Cardiac septum (tissue), 1 donor: ENCODE results near the gene TMEM130. TPM values are rescaled to one million over a fixed set of nuclear protein-coding genes. Genes with fewer than 3 reads are reported as not detected.
A peak's percentile ranks its signal among the peaks of the same experiment; 100 is the strongest.
"Not testable (repeated sequence)": the region's sequence is repeated elsewhere in the genome, so short reads cannot be mapped to it uniquely, and the experiment has no call there.

Experiments
- DNase-seq: peaks from one replicate; pipeline ENCODE4 v3.0.0-alpha.2; 2020; ENCODE audit warnings: low spot score
- intact Hi-C: fragments of 100-400 bp; cut with DNase I; formaldehyde crosslinking; loops from one replicate; pipeline ENCODE4 v1.14.0; 2022
- total RNA-seq: library from RNA; stranded (reverse); fragmentation: NEBNext Ultra II Directional; extraction: Animal tissue kit (Norgen Biotek cat#: 25700); gene quantifications from one replicate; pipeline ENCODE4 v1.2.1, GENCODE V29; 2021
- donor health status: DM: no; HTN: no; CAD: no.

The TMEM130 gene
- total RNA-seq, 1 donor from 2014 or later: 0.30 TPM

- intact Hi-C loops: no loop called here
- no peak for DNase-seq
These were observed 14.0 kb downstream of the TMEM130 start for GRCh38 chr7:98855610-98856422.

- DNase-seq: no peak
- intact Hi-C loops: no loop called here
These were observed 17.0 kb downstream of the TMEM130 start for GRCh38 chr7:98852826-98853225.

GRCh38 chr7:98848918-98849317 is 20.9 kb downstream of the TMEM130 start:
- no peak for DNase-seq
- intact Hi-C loops: no loop called here

GRCh38 chr7:98842552-98842951 is 27.3 kb downstream of the TMEM130 start:
- DNase-seq, intact Hi-C loops: not testable (repeated sequence)

DNA sequence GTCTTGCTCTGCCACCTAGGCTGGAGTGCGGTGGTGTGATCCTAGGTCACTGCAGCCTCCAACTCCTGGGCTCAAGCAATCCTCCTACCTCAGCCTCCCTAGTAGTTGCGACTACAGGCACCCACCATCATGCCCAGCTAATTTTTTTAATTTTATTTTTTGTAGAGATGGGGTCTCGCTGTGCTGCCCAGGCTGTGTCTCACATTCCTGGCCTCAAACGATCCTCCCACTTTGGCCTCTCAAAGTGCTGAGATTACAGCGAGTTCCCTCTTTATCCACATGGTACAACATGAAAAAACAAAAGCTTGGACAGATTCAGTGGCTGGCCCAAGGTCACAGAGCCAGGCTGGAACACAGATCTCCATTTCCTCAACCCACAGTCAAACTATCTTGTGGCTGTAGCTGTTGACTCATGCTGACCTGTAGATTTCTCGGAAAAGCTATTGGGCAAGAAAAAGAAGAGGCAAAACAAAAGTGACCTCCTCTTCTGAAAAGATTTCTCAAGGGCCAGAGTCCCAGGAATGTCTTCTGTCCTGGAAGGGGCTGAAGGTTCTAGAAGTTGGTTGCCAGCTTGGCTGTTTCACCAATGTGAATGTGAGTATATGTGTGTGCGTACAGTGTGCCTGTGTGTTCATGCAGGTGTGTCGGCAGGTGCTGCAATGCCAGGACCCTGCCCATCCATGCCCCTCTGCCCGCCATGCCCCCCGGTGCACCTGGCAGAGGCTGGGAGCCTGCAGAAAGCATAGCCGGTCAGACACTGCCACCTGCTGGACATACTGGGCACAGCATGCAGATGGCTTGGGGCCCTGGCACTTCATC is 28.4 kb downstream of the TMEM130 start:
- intact Hi-C loops: loop anchor here (2.0 kb wide), 1 partner anchor 407 kb away; no protein-coding TSS in a partner anchor
- DNase-seq: peak; percentile 83

- intact Hi-C loops: loop anchor here (2.0 kb wide), 1 partner anchor 406 kb away; no protein-coding TSS in a partner anchor
- DNase-seq: no peak
These were observed 29.1 kb downstream of the TMEM130 start for GRCh38 chr7:98840722-98841121.

- no peak for DNase-seq
- intact Hi-C loops: loop anchor here (2.0 kb wide), 1 partner anchor 405 kb away; no protein-coding TSS in a partner anchor
These were observed 29.7 kb downstream of the TMEM130 start for GRCh38 chr7:98840096-98840495.

DNA sequence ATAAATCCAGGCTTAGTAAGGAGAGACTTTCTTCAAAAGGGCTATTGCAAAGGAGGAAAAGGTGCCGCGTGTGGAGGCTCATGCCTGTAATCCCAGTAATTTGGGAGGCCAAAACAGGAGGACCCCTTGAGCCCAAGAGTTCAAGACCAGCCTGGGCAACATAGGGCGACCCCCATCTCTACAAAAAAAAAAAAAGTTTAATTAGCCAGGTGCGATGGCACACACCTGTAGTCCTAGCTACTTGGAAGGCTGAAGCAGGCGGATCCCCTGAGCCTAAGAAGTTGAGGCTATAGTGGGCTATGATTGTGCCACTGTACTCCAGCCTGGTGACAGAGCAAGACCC is 32.2 kb downstream of the TMEM130 start:
- DNase-seq: no peak
- intact Hi-C loops: loop anchor here (2.0 kb wide), 1 partner anchor 83 kb away; no protein-coding TSS in a partner anchor

DNA sequence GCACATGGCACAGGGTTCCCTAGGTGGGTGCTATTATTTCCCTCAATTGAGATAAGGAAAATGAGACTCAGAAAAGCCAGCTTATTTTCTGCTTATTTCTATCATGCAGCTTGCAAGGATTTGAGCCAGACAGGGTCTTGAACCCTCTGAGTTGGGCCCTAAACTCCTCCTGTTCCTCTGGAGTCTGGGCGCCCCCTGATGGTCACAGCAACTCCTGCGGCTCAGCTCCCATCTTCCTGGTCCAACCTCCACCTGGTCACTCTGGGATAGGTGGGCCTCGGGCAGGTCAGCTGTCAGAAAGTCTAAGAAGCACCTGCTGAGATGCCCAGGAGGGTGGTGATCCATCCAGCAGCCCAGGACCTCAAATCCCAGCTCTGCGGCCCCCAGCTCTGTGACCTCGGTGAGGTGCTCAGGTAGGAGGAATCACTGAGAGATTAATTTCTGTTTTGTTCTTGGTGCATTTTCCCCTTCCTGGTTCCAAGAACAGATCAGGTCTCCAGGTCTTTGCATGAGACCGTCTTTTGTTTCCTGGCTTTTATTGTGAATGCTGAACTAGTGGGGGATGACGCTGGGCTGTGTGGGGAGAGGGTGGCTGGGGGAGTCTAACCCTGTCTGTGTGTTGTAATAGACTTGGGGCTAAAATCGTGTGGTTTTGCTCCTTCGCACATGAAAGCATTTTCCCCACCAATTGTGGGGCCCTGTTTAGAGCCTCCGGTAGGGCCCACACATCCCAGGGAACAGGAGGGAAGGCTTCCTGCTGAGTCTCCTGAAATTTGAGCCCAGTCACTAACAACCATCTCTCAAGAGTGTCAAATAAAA is 32.8 kb downstream of the TMEM130 start:
- no peak for DNase-seq
- intact Hi-C loops: loop anchor here (2.0 kb wide), 1 partner anchor 82 kb away; no protein-coding TSS in a partner anchor

DNA sequence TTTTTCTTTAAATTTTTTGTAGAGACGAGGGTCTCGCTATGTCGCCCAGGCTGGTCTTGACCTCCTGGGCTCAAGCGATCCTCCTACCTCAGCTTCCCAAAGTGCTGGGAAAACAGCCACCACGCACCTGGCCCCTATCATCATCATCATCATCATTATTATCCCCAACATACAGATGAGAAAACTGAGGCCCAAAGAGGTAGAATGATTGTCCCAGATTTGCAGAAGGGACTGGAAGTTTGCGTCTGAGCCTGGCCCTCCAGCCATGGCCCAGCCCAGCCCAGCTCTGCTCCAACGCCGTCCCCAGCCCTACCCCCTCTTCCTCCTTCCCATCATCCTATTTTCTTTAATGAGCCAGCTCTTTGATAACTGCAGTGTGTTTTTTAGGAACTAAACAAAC is 34.9 kb downstream of the TMEM130 start:
- DNase-seq: no peak
- intact Hi-C loops: no loop called here

- no peak for DNase-seq
- intact Hi-C loops: no loop called here
These were observed 36.8 kb downstream of the TMEM130 start for GRCh38 chr7:98833022-98833421.

DNA sequence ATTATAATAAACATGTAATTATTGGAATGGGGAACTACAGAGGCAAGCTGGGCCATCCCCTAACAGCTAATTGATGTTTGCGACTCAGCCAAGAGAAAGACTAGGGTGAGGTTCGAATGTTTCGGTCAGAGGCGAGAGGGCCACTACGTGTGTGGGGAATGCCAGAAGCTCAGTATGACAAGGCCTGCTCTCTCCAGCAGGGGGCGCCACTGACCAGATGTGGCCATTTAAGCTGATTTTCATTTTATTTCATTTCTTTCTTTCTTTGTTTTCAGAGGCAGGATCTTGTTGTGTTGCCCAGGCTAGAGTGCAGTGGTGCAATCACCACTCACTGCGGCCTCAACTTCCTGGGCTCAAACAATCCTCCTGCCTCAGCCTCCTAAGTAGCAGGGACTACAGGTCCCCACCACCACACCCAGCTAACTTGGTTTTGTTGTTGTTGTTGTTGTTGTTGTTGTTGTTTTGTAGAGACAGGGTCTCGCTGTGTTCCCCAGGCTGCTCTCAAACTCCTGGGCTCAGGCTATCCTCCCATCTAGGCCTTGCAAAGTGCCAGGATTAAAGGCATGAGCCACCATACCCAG is 38.1 kb downstream of the TMEM130 start:
- no peak for DNase-seq
- intact Hi-C loops: no loop called here

DNA sequence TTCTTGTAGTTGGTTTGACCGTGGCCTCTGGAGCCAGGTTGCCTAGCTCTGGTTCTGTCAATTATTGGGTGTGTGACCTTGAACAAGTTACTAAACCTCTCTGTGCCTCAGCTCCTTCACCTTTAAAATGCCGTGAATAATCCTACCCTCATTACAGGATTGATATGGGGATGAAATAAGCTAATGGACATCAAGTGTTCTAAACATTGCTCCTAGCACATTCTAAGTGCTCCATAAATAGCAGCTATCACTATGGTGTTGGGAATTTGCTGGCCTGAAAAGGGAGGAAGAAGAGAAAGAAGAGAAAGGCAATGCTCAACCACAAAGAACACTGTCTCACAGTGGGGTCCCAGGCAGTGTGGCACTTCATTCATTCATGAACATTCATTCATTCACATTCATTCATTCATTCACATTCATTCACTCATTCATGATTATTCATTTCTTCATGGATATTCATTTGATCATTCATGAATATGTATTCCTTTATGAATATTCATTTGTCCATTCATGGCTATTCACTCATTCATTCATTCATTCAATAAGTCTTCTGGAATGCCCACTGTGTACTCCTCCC is 38.8 kb downstream of the TMEM130 start:
- DNase-seq: no peak
- intact Hi-C loops: no loop called here

- intact Hi-C loops: no loop called here
- no peak for DNase-seq
These were observed 41.4 kb downstream of the TMEM130 start for GRCh38 chr7:98828368-98828767.

DNA sequence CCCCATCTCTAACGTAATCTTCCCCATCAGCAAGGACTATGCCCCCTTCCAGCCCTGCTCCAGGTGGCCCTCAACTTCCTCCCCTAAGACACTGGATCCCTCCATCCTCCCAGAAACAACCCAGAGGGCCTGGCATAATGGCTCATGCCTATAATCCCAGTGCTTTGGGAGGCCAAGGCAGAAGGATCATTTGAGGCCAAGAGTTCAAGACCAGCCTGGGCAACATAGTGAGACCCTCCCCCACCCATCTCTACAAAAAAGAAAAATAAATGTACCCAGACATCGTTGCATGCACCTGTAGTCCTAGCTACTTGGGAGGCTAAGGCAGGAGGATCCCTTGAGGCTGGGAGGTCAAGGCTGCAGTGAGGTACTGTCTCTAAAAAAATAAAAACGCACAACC is 42.6 kb downstream of the TMEM130 start:
- DNase-seq: no peak
- intact Hi-C loops: no loop called here

DNA sequence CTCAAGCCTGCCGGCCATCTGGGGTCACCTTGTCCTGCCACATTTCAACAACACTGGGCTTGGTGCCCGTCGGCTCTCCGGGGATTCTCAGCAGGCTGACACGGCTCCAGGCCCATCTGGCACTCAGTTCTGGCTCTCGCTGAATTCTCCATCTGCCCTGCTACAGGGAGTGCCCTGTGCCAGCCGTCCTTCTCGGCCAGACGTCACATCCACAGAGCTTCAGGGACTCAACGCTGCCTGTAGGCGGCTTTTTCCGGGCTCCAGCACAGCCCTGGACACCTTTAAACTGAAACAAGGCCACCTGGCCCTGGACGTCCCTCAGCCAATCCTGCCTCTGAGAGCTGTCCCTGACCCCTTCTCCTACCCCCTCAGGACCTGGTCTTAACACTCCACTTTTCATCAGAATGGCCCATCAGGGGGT is 43.0 kb downstream of the TMEM130 start:
- DNase-seq: peak; percentile 94
- intact Hi-C loops: no loop called here

DNA sequence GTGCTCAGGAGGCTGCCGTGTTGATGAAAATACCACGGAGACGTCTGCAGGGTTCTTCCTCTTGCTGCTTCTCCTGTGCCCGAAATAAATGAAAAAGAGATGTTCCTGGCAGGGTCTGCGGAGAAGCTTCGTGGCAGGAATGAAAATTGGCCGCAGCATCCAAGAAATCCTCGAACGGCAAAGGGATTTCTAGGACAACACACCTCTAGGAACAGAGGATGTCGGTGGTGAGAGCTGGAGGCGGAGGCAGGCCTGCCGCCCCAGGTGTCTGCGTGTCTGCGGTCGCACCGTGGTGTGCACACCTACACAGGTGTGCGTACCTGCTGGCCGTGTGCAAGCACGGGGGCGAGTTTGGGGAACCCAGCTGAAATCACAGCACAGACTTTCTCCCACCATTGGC is 43.4 kb downstream of the TMEM130 start:
- DNase-seq: no peak
- intact Hi-C loops: no loop called here

DNA sequence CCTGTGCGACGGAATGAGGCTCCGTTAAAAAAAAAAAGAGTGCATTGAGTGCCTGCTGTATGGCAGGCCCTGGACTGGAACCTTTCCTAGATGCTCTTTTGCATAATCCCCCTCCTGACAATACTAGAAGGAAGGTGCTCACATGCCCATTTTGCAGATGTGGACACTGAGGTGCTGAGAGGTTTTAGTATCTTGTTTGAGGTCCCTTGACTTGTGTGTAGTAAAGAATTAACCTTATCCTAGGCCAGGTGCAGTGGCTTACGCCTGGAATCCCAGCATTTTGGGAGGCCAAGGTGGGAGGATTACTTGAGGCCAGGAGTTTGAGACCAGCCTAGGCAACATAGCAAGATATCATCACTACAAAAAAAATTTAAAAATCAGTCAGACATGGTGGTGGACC is 46.6 kb downstream of the TMEM130 start:
- no peak for DNase-seq
- intact Hi-C loops: no loop called here

DNA sequence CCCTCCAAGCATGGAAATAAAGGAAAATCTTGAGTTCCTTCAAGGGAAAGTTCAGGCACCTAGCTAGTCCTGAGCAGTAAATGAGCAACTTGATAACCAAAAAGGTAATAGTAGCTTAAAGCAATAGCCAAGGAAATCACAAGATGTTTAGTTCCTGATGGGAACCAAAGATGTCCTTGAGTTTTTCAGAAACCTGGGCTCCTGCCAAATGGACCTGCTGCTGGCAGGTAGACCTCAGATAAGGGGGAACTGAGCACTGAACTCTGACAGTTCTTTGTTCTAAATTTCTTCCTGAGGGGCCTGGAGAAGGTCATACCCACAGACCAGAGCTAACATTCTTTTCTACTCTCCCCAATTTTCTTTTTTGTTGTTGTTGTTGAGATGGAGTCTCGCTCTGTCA is 48.5 kb downstream of the TMEM130 start:
- intact Hi-C loops: no loop called here
- DNase-seq: no peak
